ENCODE results near the gene FDXR. TPM values are rescaled to one million over a fixed set of nuclear protein-coding genes. Genes with fewer than 3 reads are reported as not detected.

The FDXR gene
- total and polyA plus RNA-seq, 9 of the 15 experiments (the other 6 are each of a cell fraction or from before 2014, with no cell fraction given) = 0.89 to 70.7 (median 30.9) TPM

DNA sequence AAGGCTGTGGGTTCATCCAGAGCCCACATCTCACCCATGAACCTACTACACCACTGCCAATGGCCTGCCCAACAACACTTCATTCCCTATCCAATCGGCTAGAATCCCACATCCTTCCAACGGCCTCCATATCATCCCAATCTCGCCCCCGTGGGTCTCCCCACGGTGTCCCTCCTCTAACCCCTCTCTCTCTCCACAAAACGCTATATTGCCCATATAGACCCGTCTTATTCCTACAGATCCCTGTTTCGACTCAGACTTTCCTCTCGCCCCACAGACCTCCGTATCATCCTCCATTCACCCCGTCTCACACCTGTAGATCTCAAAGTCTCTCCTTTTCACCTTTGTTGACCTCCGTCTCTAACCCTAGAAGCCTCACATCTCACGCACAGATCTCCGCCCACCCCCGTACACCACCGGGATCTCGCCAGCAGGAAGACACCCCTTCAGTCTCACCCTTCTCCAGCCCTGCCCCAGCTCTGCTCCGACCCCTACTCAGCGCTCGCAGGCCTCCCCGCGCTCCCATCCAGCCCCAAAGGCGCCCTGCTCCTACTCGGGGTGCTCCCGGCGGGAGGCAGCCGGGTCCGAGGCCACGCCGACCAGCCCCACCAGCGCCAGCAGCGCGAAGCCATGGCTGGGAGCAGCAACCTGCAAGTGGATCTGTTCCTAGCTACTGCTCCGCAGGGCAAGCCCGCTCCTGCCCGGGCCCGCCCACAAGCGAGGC is at the start of gene FDXR (continued):
- TF ChIP-seq, protein P1, sequence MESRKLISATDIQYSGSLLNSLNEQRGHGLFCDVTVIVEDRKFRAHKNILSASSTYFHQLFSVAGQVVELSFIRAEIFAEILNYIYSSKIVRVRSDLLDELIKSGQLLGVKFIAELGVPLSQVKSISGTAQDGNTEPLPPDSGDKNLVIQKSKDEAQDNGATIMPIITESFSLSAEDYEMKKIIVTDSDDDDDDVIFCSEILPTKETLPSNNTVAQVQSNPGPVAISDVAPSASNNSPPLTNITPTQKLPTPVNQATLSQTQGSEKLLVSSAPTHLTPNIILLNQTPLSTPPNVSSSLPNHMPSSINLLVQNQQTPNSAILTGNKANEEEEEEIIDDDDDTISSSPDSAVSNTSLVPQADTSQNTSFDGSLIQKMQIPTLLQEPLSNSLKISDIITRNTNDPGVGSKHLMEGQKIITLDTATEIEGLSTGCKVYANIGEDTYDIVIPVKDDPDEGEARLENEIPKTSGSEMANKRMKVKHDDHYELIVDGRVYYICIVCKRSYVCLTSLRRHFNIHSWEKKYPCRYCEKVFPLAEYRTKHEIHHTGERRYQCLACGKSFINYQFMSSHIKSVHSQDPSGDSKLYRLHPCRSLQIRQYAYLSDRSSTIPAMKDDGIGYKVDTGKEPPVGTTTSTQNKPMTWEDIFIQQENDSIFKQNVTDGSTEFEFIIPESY (CRISPR knock-in tag; IDR thresholded peaks at IDR 0.05) = no peak
- TF ChIP-seq ZNF699 (CRISPR knock-in tag; IDR thresholded peaks at IDR 0.05; ENCODE audit: insufficient replicate concordance) (no peak), POLR2AphosphoS5 (IDR thresholded peaks at IDR 0.05; ENCODE audit: control insufficient read depth, insufficient read depth, low read depth, low read length) (peak; percentile 76), SRSF3 (IDR thresholded peaks at IDR 0.05; ENCODE audit: insufficient read depth, low read length) (no peak), ADNP (tag; IDR thresholded peaks at IDR 0.05) (no peak), ZKSCAN3 (CRISPR knock-in tag; IDR thresholded peaks at IDR 0.05) (no peak), PHF21A (IDR thresholded peaks at IDR 0.05; ENCODE audit: borderline replicate concordance, low read depth) (no peak), ZNF253 (CRISPR knock-in tag; conservative IDR thresholded peaks at IDR 0.05) (no peak), ZNF282 (CRISPR knock-in tag; IDR thresholded peaks at IDR 0.05) (no peak), TEAD4 (IDR thresholded peaks at IDR 0.05; ENCODE audit: low read length) (no peak), TEAD4 (CRISPR knock-in tag; IDR thresholded peaks at IDR 0.05; ENCODE audit: borderline replicate concordance) (no peak), ZNF124 (CRISPR knock-in tag; IDR thresholded peaks at IDR 0.05) (no peak), ZNF445 (CRISPR knock-in tag; IDR thresholded peaks at IDR 0.05; ENCODE audit: low read depth) (no peak), NUFIP1 (IDR thresholded peaks at IDR 0.05; ENCODE audit: partially characterized antibody) (no peak), ZC3H11A (IDR thresholded peaks at IDR 0.05; ENCODE audit: low read depth, low read length) (no peak), RFX5 (IDR thresholded peaks at IDR 0.05; ENCODE audit: low read depth, low read length) (no peak)
- TF ChIP-seq, protein P2, sequence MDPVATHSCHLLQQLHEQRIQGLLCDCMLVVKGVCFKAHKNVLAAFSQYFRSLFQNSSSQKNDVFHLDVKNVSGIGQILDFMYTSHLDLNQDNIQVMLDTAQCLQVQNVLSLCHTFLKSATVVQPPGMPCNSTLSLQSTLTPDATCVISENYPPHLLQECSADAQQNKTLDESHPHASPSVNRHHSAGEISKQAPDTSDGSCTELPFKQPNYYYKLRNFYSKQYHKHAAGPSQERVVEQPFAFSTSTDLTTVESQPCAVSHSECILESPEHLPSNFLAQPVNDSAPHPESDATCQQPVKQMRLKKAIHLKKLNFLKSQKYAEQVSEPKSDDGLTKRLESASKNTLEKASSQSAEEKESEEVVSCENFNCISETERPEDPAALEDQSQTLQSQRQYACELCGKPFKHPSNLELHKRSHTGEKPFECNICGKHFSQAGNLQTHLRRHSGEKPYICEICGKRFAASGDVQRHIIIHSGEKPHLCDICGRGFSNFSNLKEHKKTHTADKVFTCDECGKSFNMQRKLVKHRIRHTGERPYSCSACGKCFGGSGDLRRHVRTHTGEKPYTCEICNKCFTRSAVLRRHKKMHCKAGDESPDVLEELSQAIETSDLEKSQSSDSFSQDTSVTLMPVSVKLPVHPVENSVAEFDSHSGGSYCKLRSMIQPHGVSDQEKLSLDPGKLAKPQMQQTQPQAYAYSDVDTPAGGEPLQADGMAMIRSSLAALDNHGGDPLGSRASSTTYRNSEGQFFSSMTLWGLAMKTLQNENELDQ (CRISPR knock-in tag; IDR thresholded peaks at IDR 0.05; ENCODE audit: borderline replicate concordance) = no peak
- TF ChIP-seq, protein P3, sequence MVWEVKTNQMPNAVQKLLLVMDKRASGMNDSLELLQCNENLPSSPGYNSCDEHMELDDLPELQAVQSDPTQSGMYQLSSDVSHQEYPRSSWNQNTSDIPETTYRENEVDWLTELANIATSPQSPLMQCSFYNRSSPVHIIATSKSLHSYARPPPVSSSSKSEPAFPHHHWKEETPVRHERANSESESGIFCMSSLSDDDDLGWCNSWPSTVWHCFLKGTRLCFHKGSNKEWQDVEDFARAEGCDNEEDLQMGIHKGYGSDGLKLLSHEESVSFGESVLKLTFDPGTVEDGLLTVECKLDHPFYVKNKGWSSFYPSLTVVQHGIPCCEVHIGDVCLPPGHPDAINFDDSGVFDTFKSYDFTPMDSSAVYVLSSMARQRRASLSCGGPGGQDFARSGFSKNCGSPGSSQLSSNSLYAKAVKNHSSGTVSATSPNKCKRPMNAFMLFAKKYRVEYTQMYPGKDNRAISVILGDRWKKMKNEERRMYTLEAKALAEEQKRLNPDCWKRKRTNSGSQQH (CRISPR knock-in tag; IDR thresholded peaks at IDR 0.05) = 0 out of 2 replicates have a peak, but pooled peaks have one; percentile 7
- TF ChIP-seq, protein P4, sequence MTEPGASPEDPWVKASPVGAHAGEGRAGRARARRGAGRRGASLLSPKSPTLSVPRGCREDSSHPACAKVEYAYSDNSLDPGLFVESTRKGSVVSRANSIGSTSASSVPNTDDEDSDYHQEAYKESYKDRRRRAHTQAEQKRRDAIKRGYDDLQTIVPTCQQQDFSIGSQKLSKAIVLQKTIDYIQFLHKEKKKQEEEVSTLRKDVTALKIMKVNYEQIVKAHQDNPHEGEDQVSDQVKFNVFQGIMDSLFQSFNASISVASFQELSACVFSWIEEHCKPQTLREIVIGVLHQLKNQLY (CRISPR knock-in tag; conservative IDR thresholded peaks at IDR 0.05) = no peak
- TF ChIP-seq, protein P5, sequence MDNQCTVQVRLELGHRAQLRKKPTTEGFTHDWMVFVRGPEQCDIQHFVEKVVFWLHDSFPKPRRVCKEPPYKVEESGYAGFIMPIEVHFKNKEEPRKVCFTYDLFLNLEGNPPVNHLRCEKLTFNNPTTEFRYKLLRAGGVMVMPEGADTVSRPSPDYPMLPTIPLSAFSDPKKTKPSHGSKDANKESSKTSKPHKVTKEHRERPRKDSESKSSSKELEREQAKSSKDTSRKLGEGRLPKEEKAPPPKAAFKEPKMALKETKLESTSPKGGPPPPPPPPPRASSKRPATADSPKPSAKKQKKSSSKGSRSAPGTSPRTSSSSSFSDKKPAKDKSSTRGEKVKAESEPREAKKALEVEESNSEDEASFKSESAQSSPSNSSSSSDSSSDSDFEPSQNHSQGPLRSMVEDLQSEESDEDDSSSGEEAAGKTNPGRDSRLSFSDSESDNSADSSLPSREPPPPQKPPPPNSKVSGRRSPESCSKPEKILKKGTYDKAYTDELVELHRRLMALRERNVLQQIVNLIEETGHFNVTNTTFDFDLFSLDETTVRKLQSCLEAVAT (IDR thresholded peaks at IDR 0.05) = peak; percentile 63 to 68; a peak in 1 of 4 replicates
